HG03066 (cell line): ENCODE results near the gene CDK5RAP2.

Experiments
- ATAC-seq: cut with Tn5 transposase; IDR thresholded peaks from one replicate; pipeline ENCODE4 v1.9.1; 2021; ENCODE audit warnings: low read depth; ENCODE audit not compliant: unreplicated experiment

CDK5RAP2 gene

GRCh38 chr9:120389867-120390266 is 190.1 kb downstream of the CDK5RAP2 start:
- no peak for ATAC-seq

GRCh38 chr9:120389300-120389699 is 190.7 kb downstream of the CDK5RAP2 start:
- no peak for ATAC-seq

- no peak for ATAC-seq
Observed at GRCh38 chr9:120388003-120388855, 191.7 kb downstream of the CDK5RAP2 start.

- ATAC-seq: no peak
Observed at GRCh38 chr9:120387257-120388002, 192.5 kb downstream of the CDK5RAP2 start.

GRCh38 chr9:120386390-120387131 is 193.4 kb downstream of the CDK5RAP2 start:
- no peak for ATAC-seq

- ATAC-seq: no peak
Observed at GRCh38 chr9:120385606-120386389, 194.2 kb downstream of the CDK5RAP2 start.

- ATAC-seq: no peak
Observed at GRCh38 chr9:120384925-120385272, 195.1 kb downstream of the CDK5RAP2 start.

- no peak for ATAC-seq
Observed at GRCh38 chr9:120383999-120384924, 195.7 kb downstream of the CDK5RAP2 start.

- no peak for ATAC-seq
Observed at GRCh38 chr9:120383611-120383998, 196.4 kb downstream of the CDK5RAP2 start.

GRCh38 chr9:120382453-120382852 is 197.5 kb downstream of the CDK5RAP2 start:
- ATAC-seq: no peak

- ATAC-seq: no peak
Observed at GRCh38 chr9:120381839-120382238, 198.1 kb downstream of the CDK5RAP2 start.

- no peak for ATAC-seq
Observed at GRCh38 chr9:120379611-120380010, 200.4 kb downstream of the CDK5RAP2 start.

GRCh38 chr9:120378680-120379079 is 201.3 kb downstream of the CDK5RAP2 start:
- ATAC-seq: no peak

- no peak for ATAC-seq
Observed at GRCh38 chr9:120377268-120378159, 202.5 kb downstream of the CDK5RAP2 start.

- ATAC-seq: no peak
Observed at GRCh38 chr9:120376101-120376500, 203.9 kb downstream of the CDK5RAP2 start.

- no peak for ATAC-seq
Observed at GRCh38 chr9:120375316-120375715, 204.7 kb downstream of the CDK5RAP2 start.

- no peak for ATAC-seq
Observed at GRCh38 chr9:120374817-120375216, 205.2 kb downstream of the CDK5RAP2 start.

- no peak for ATAC-seq
Observed at GRCh38 chr9:120374239-120374638, 205.7 kb downstream of the CDK5RAP2 start.
